ENCODE measurements around the gene MDGA2.

Gene MDGA2

DNA sequence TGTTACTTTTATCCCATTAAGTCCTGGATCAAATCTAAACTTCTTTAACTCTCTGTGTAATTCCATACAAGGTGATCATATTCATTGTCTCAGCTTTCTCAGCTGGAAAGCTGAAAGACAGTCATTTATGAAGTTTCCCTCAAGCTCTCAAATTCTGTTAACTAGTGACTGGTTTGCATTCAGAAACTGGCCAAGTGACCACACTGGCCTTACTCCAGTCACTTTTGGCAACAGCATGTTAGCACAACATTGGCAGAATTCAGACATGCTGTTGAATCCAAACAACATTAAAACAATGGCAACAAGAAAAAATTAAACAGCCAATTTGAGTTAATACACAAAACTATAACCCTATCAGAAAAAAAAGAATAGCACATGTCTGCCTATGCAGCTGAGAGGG is 343.3 kb downstream of the MDGA2 start:
- DNase-seq (ENCODE audit: extremely low read depth, insufficient read length): no peak
- TF ChIP-seq, protein P1, sequence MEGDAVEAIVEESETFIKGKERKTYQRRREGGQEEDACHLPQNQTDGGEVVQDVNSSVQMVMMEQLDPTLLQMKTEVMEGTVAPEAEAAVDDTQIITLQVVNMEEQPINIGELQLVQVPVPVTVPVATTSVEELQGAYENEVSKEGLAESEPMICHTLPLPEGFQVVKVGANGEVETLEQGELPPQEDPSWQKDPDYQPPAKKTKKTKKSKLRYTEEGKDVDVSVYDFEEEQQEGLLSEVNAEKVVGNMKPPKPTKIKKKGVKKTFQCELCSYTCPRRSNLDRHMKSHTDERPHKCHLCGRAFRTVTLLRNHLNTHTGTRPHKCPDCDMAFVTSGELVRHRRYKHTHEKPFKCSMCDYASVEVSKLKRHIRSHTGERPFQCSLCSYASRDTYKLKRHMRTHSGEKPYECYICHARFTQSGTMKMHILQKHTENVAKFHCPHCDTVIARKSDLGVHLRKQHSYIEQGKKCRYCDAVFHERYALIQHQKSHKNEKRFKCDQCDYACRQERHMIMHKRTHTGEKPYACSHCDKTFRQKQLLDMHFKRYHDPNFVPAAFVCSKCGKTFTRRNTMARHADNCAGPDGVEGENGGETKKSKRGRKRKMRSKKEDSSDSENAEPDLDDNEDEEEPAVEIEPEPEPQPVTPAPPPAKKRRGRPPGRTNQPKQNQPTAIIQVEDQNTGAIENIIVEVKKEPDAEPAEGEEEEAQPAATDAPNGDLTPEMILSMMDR (IDR thresholded peaks at IDR 0.05; ENCODE audit: insufficient read depth, low read length, poor library complexity, severe bottlenecking): no peak
- Histone ChIP-seq H3K27me3 (replicated peaks; ENCODE audit: control insufficient read depth, insufficient read depth, low read length) (no peaks in the 10 kb centered on the region), H3K4me3 (replicated peaks; ENCODE audit: low read depth, low read length) (no peak overlapping the region), H3K36me3 (ENCODE audit: control insufficient read depth, insufficient read depth, low read length) (no peaks in the 10 kb centered on the region)

DNA sequence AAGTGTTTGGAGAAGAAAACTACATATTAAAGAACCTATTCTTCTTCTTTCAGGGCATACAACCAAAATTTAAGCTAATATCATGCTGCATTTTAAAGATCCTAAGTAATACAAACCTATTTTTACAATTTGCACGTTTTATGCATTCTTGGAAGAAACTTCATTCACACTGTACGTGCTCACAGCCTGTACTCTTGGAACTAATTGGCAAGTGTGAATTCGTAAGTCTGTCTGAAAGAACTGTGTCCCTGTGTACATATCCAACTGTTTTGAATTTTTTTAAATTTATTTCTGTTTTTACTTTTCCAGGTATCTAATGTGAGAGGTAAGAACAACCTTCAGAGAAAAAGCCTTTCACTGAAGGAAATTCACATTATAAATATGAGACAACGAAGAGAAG is 347.0 kb downstream of the MDGA2 start:
- no peaks in the 10 kb centered on the region for H3K27me3 ChIP-seq (replicated peaks; ENCODE audit: control insufficient read depth, insufficient read depth, low read length)

DNA sequence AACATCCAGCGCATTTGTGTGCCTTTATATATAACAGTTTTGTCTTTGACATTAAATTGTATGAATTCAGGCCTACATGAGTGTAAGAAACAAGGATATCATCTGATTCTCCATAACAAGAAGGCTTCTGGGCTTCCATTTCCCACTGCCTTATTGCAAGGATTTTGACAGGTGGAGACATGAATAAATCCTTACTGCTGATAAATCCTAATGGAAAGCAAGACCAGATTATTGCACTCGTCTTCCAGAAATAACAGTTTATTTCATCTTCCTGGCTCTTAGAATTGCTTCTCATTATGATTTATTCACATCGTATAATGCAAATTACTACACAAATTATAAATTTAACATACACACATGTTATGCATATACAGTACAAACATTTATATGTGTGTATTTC is 348.1 kb downstream of the MDGA2 start:
- H3K27me3 ChIP-seq (replicated peaks; ENCODE audit: control insufficient read depth, insufficient read depth, low read length): no peaks in the 10 kb centered on the region
- no peaks in the 10 kb centered on the region for H3K36me3 ChIP-seq (ENCODE audit: control insufficient read depth, insufficient read depth, low read length)

More for the DNA sequence above, 347.0 kb downstream of the MDGA2 start:
- TF ChIP-seq, protein P1 (IDR thresholded peaks at IDR 0.05; ENCODE audit: insufficient read depth, low read length, poor library complexity, severe bottlenecking): no peak
- no peaks in the 10 kb centered on the region for H3K36me3 ChIP-seq (ENCODE audit: control insufficient read depth, insufficient read depth, low read length)
- DNase-seq (ENCODE audit: extremely low read depth, insufficient read length): no peak
- H3K4me3 ChIP-seq (replicated peaks; ENCODE audit: low read depth, low read length): no peak overlapping the region

DNA sequence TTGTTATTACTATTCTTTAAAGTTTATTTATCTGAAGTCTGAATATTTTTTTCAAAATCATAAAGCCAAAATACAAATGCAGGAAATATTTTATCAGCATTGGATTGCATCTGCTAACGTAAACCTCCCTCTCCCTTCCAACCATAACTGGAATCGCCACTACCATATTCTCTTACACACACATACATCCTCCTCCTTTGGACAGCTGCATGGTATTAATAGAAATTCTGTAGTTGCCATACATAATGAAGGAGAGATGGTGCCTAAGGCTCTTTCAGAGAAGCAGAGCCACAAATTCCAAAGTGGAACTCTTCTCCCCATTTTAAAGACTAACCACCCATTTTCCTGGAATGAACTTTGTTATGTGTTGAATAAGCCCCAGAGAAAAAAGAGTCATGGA is 352.7 kb downstream of the MDGA2 start:
- H3K4me3 ChIP-seq (replicated peaks; ENCODE audit: low read depth, low read length): no peak overlapping the region
- no peaks in the 10 kb centered on the region for H3K36me3 ChIP-seq (ENCODE audit: control insufficient read depth, insufficient read depth, low read length)
- TF ChIP-seq, protein P1 (IDR thresholded peaks at IDR 0.05; ENCODE audit: insufficient read depth, low read length, poor library complexity, severe bottlenecking): no peak
- H3K27me3 ChIP-seq (replicated peaks; ENCODE audit: control insufficient read depth, insufficient read depth, low read length): no peaks in the 10 kb centered on the region
- DNase-seq (ENCODE audit: extremely low read depth, insufficient read length): no peak

More for the DNA sequence above, 348.1 kb downstream of the MDGA2 start:
- DNase-seq (ENCODE audit: extremely low read depth, insufficient read length): no peak
- TF ChIP-seq, protein P1 (IDR thresholded peaks at IDR 0.05; ENCODE audit: insufficient read depth, low read length, poor library complexity, severe bottlenecking): no peak
- H3K4me3 ChIP-seq (replicated peaks; ENCODE audit: low read depth, low read length): no peak overlapping the region

DNA sequence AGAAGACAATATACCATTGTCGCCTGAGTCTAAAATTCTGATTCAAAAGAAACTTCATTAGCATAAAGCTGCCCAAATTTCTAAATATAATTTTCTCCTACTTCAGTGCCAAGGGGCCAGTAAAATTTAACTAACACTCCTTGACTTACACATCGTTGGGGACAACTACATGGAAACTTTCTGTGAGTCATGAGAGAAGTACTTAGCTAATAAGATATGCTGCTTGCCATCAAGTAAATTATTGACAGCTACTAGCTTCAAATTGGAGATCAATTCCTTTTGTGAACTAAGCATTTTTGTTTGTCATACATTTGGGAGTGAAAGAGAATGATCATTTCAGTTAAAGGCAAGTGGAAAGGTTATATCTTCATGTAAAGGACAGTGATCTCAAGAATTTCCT is 373.3 kb downstream of the MDGA2 start:
- no peak for DNase-seq (ENCODE audit: extremely low read depth, insufficient read length)
- TF ChIP-seq, protein P1 (IDR thresholded peaks at IDR 0.05; ENCODE audit: insufficient read depth, low read length, poor library complexity, severe bottlenecking): no peak
- no peaks in the 10 kb centered on the region for H3K36me3 ChIP-seq (ENCODE audit: control insufficient read depth, insufficient read depth, low read length)
- H3K27me3 ChIP-seq (replicated peaks; ENCODE audit: control insufficient read depth, insufficient read depth, low read length): no peaks in the 10 kb centered on the region
- H3K4me3 ChIP-seq (replicated peaks; ENCODE audit: low read depth, low read length): no peak overlapping the region

DNA sequence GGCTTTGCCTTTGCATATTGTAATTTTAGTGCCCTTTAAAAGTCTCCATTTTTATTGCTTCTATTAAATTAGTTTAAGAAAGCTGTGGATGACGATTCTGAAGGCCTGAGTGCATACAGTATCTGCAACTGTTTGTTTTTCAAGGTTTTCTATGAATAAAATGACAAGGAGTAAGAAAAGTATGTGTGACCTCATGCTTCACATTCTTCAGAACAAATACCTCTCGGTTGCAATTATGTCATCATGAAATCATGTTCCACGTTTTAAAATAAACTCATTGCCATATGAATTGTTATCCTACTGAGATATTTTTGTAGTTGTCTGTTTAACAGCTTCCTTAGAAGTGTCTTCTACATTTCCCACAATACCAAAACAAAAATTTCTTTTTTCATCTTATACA is 374.6 kb downstream of the MDGA2 start:
- no peaks in the 10 kb centered on the region for H3K27me3 ChIP-seq (replicated peaks; ENCODE audit: control insufficient read depth, insufficient read depth, low read length)
- TF ChIP-seq, protein P1 (IDR thresholded peaks at IDR 0.05; ENCODE audit: insufficient read depth, low read length, poor library complexity, severe bottlenecking): no peak
- DNase-seq (ENCODE audit: extremely low read depth, insufficient read length): no peak

More for the DNA sequence above, 374.6 kb downstream of the MDGA2 start:
- no peaks in the 10 kb centered on the region for H3K36me3 ChIP-seq (ENCODE audit: control insufficient read depth, insufficient read depth, low read length)
- no peak overlapping the region for H3K4me3 ChIP-seq (replicated peaks; ENCODE audit: low read depth, low read length)

Measured in GM06990 (cell line).